NCI-H2227 (cell line): Measurements from ENCODE around the gene DCLK1.
A peak's percentile ranks its signal among the peaks of the same experiment; 100 is the strongest.

Experiments used
- DNase-seq: peaks from one replicate; lab custom pipeline; 2025; ENCODE audit not compliant: unreplicated experiment; lab: John Stamatoyannopoulos, UW

The DCLK1 gene

GRCh38 chr13:35792911-35793310 is 338.3 kb downstream of the DCLK1 start:
- no peak for DNase-seq

GRCh38 chr13:35792021-35792420 is 339.2 kb downstream of the DCLK1 start:
- DNase-seq, result no peak

GRCh38 chr13:35791184-35791851 is 339.9 kb downstream of the DCLK1 start:
- DNase-seq, result no peak

- DNase-seq, result peak; percentile 15
Observed at GRCh38 chr13:35789335-35790165, 341.6 kb downstream of the DCLK1 start.

GRCh38 chr13:35787937-35788336 is 343.2 kb downstream of the DCLK1 start:
- peak; percentile 8 for DNase-seq

GRCh38 chr13:35785576-35786303 is 345.4 kb downstream of the DCLK1 start:
- DNase-seq, result peak; percentile 46

GRCh38 chr13:35784286-35784951 is 346.8 kb downstream of the DCLK1 start:
- DNase-seq, result no peak

- DNase-seq, result no peak
Observed at GRCh38 chr13:35782793-35783192, 348.4 kb downstream of the DCLK1 start.

GRCh38 chr13:35781036-35782000 is 349.9 kb downstream of the DCLK1 start:
- no peak for DNase-seq

GRCh38 chr13:35780613-35781012 is 350.6 kb downstream of the DCLK1 start:
- no peak for DNase-seq

- DNase-seq, result no peak
Observed at GRCh38 chr13:35771898-35772297, 359.3 kb downstream of the DCLK1 start.

GRCh38 chr13:35770756-35771297 is 360.4 kb downstream of the DCLK1 start:
- DNase-seq, result no peak

GRCh38 chr13:35769812-35770211 is 361.4 kb downstream of the DCLK1 start:
- no peak for DNase-seq

GRCh38 chr13:35768551-35768950 is 362.6 kb downstream of the DCLK1 start:
- DNase-seq, result no peak

GRCh38 chr13:35768073-35768472 is 363.1 kb downstream of the DCLK1 start:
- DNase-seq, result no peak

GRCh38 chr13:35767256-35767976 is 363.8 kb downstream of the DCLK1 start:
- no peak for DNase-seq

GRCh38 chr13:35766663-35767062 is 364.5 kb downstream of the DCLK1 start:
- DNase-seq, result no peak

GRCh38 chr13:35765941-35766340 is 365.2 kb downstream of the DCLK1 start:
- DNase-seq, result no peak

GRCh38 chr13:35765366-35765765 is 365.8 kb downstream of the DCLK1 start:
- DNase-seq, result no peak
